Activated CD4-positive, alpha-beta T cell treated with anti-CD3 and anti-CD28 coated beads for 36 hours (primary cell): ENCODE results near the gene TJP3. TPM values are rescaled to one million over a fixed set of nuclear protein-coding genes. Genes with fewer than 3 reads are reported as not detected.
A peak's percentile ranks its signal among the peaks of the same experiment; 100 is the strongest.

ENCODE experiments used
- ATAC-seq: fragments of 200-7000 bp; cut with Tn5 transposase; one replicate; pipeline ENCODE4 v1.10.0; 2021; ENCODE audit warnings: mild to moderate bottlenecking, moderate library complexity
- CTCF ChIA-PET: fragments of 350-600 bp; sonication (Branson Sonifier 250); formaldehyde crosslinking; loops from one replicate; lab custom pipeline; 2021; ENCODE audit warnings: antibody characterized with exemption; lab: Charles Lee
- POLR2A ChIA-PET: fragments of 350-600 bp; sonication (Branson Sonifier 250); formaldehyde crosslinking; loops from one replicate; lab custom pipeline; 2021; ENCODE audit warnings: antibody characterized with exemption, inconsistent platforms; lab: Charles Lee
- DNase-seq: peaks from one replicate; pipeline ENCODE4 v3.0.0-alpha.2; 2020
- H3K27ac Mint-ChIP-seq: one replicate; pipeline ENCODE4 v1.8.0; 2021; ENCODE audit warnings: mixed read lengths
- H3K27me3 Mint-ChIP-seq: one replicate; pipeline ENCODE4 v1.8.0; 2021; ENCODE audit warnings: mixed read lengths
- H3K36me3 Mint-ChIP-seq: one replicate; pipeline ENCODE4 v1.8.0; 2021; ENCODE audit warnings: low read depth, mixed read lengths
- H3K4me1 Mint-ChIP-seq: one replicate; pipeline ENCODE4 v1.8.0; 2021; ENCODE audit warnings: mixed read lengths
- H3K4me3 Mint-ChIP-seq: one replicate; pipeline ENCODE4 v1.8.0; 2021; ENCODE audit warnings: mild to moderate bottlenecking, moderate library complexity, mixed read lengths
- H3K9me3 Mint-ChIP-seq: one replicate; pipeline ENCODE4 v1.8.0; 2021; ENCODE audit warnings: low read depth, mixed read lengths
- intact Hi-C, 2 experiments: fragments of 100-400 bp; cut with DNase I in 1 of 2; cut with micrococcal nuclease in 1 of 2; formaldehyde crosslinking; loops; one replicate each; pipeline versions ENCODE4 v1.14.2 to v1.15.1; 2022 to 2024; cut with DNase I, micrococcal nuclease
- total RNA-seq, 2 experiments: library from RNA; stranded (reverse); gene quantifications; one replicate each; pipeline ENCODE4 v1.2.3, GENCODE V29; 2021

The TJP3 gene
- total RNA-seq, 2 experiments from 2014 or later: 1.0 to 2.7 TPM

- DNase-seq (no peak), ATAC-seq (no peak)
- Mint-ChIP-seq H3K27ac (no peak overlapping the region), H3K9me3 (no peaks in the 10 kb centered on the region), H3K4me1 (peaks cover 10% of the 10 kb centered on the region), H3K36me3 (no peaks in the 10 kb centered on the region), H3K4me3 (peak overlapping the region; percentile 13), H3K27me3 (peaks cover 4% of the 10 kb centered on the region)
- ChIA-PET POLR2A (interaction anchor here (0.5 kb wide), 1 partner anchor 516 kb away, joined by 3 read pairs; no protein-coding TSS in a partner anchor), CTCF (interaction anchor here (0.6 to 1.4 kb wide), 2 partner anchors 33 to 49 kb away, joined by 3 to 5 read pairs; no protein-coding TSS in a partner anchor)
- intact Hi-C loops: no loop called here
Observed at GRCh38 chr19:3722443-3723109, 14.4 kb downstream of the TJP3 start.

- POLR2A ChIA-PET: interaction anchor here (0.5 to 0.8 kb wide), 2 partner anchors 89 to 515 kb away, joined by 3 read pairs; no protein-coding TSS in a partner anchor
- H3K4me3 Mint-ChIP-seq: no peak overlapping the region
- H3K36me3 Mint-ChIP-seq: no peaks in the 10 kb centered on the region
- no peaks in the 10 kb centered on the region for H3K9me3 Mint-ChIP-seq
- H3K27ac Mint-ChIP-seq: no peak overlapping the region
- CTCF ChIA-PET: no interaction called here
- intact Hi-C loops: no loop called here
- DNase-seq (no peak), ATAC-seq (no peak)
- peaks cover 4% of the 10 kb centered on the region for H3K27me3 Mint-ChIP-seq
- peaks cover 10% of the 10 kb centered on the region for H3K4me1 Mint-ChIP-seq
Observed at GRCh38 chr19:3723110-3723488, 14.9 kb downstream of the TJP3 start.

- CTCF ChIA-PET: no interaction called here
- POLR2A ChIA-PET: interaction anchor here (0.8 kb wide), 1 partner anchor 89 kb away, joined by 3 read pairs; no protein-coding TSS in a partner anchor
- no peak overlapping the region for H3K4me3 Mint-ChIP-seq
- DNase-seq (no peak), ATAC-seq (no peak)
- intact Hi-C loops: no loop called here
- peaks cover 13% of the 10 kb centered on the region for H3K4me1 Mint-ChIP-seq
- H3K9me3 Mint-ChIP-seq: no peaks in the 10 kb centered on the region
- H3K36me3 Mint-ChIP-seq: no peaks in the 10 kb centered on the region
- peaks cover 4% of the 10 kb centered on the region for H3K27me3 Mint-ChIP-seq
- no peak overlapping the region for H3K27ac Mint-ChIP-seq
Observed at GRCh38 chr19:3723883-3724282, 15.7 kb downstream of the TJP3 start.

- intact Hi-C loops: no loop called here
Observed at GRCh38 chr19:3725121-3725520, 16.9 kb downstream of the TJP3 start.

GRCh38 chr19:3725640-3726310, 17.6 kb downstream of the TJP3 start:
- intact Hi-C loops: no loop called here
- DNase-seq (no peak), ATAC-seq (no peak)
- H3K4me3 Mint-ChIP-seq: no peak overlapping the region
- POLR2A ChIA-PET: no interaction called here
- H3K27ac Mint-ChIP-seq: no peak overlapping the region
- CTCF ChIA-PET: no interaction called here
- H3K27me3 Mint-ChIP-seq: peaks cover 4% of the 10 kb centered on the region
- H3K4me1 Mint-ChIP-seq: peaks cover 13% of the 10 kb centered on the region
- no peaks in the 10 kb centered on the region for H3K9me3 Mint-ChIP-seq
- H3K36me3 Mint-ChIP-seq: no peaks in the 10 kb centered on the region

More at GRCh38 chr19:3725121-3725520, 16.9 kb downstream of the TJP3 start:
- no peaks in the 10 kb centered on the region for H3K9me3 Mint-ChIP-seq
- H3K4me3 Mint-ChIP-seq: no peak overlapping the region
- DNase-seq: no peak
- peaks cover 4% of the 10 kb centered on the region for H3K27me3 Mint-ChIP-seq
- peaks cover 13% of the 10 kb centered on the region for H3K4me1 Mint-ChIP-seq
- ATAC-seq: no peak
- no peaks in the 10 kb centered on the region for H3K36me3 Mint-ChIP-seq
- ChIA-PET POLR2A (no interaction called here), CTCF (interaction anchor here (0.7 kb wide), 1 partner anchor 257 kb away, joined by 4 read pairs; no protein-coding TSS in a partner anchor)
- H3K27ac Mint-ChIP-seq: no peak overlapping the region

GRCh38 chr19:3730457-3730958, 22.3 kb downstream of the TJP3 start:
- Mint-ChIP-seq H3K4me3 (no peak overlapping the region), H3K27ac (no peak overlapping the region), H3K4me1 (peaks cover 3% of the 10 kb centered on the region), H3K36me3 (no peaks in the 10 kb centered on the region), H3K9me3 (no peaks in the 10 kb centered on the region), H3K27me3 (no peaks in the 10 kb centered on the region)
- ChIA-PET POLR2A (no interaction called here), CTCF (interaction anchor here (0.6 to 1.2 kb wide), 2 partner anchors 92 to 184 kb away, joined by 3 to 4 read pairs; no protein-coding TSS in a partner anchor)
- ATAC-seq (no peak), DNase-seq (no peak)
- intact Hi-C loops: no loop called here

GRCh38 chr19:3732108-3732507, 23.9 kb downstream of the TJP3 start:
- Mint-ChIP-seq H3K9me3 (no peaks in the 10 kb centered on the region), H3K27me3 (no peaks in the 10 kb centered on the region), H3K4me3 (no peak overlapping the region), H3K27ac (no peak overlapping the region), H3K4me1 (peaks cover 3% of the 10 kb centered on the region), H3K36me3 (peaks cover 1% of the 10 kb centered on the region)
- POLR2A ChIA-PET: interaction anchor here (0.6 kb wide), 1 partner anchor 17 kb away, joined by 4 read pairs; no protein-coding TSS in a partner anchor
- CTCF ChIA-PET: interaction anchor here (0.6 kb wide), 1 partner anchor 126 kb away, joined by 3 read pairs; no protein-coding TSS in a partner anchor
- intact Hi-C loops: no loop called here
- no peak for ATAC-seq
- DNase-seq: no peak

- Mint-ChIP-seq H3K4me3 (no peak overlapping the region), H3K36me3 (peaks cover 1% of the 10 kb centered on the region), H3K27ac (no peak overlapping the region), H3K9me3 (no peaks in the 10 kb centered on the region), H3K27me3 (no peaks in the 10 kb centered on the region), H3K4me1 (peaks cover 4% of the 10 kb centered on the region)
- intact Hi-C loops: no loop called here
- CTCF ChIA-PET: interaction anchor here (0.6 kb wide), 1 partner anchor 443 kb away, joined by 3 read pairs; no protein-coding TSS in a partner anchor
- POLR2A ChIA-PET: no interaction called here
- DNase-seq (no peak), ATAC-seq (no peak)
Observed at GRCh38 chr19:3733549-3734309, 25.5 kb downstream of the TJP3 start.

- H3K27me3 Mint-ChIP-seq: no peaks in the 10 kb centered on the region
- POLR2A ChIA-PET: interaction anchor here (0.7 kb wide), 1 partner anchor 37 kb away, joined by 3 read pairs; no protein-coding TSS in a partner anchor
- H3K9me3 Mint-ChIP-seq: no peaks in the 10 kb centered on the region
- ATAC-seq (no peak), DNase-seq (no peak)
- peaks cover 1% of the 10 kb centered on the region for H3K36me3 Mint-ChIP-seq
- no peak overlapping the region for H3K4me3 Mint-ChIP-seq
- CTCF ChIA-PET: interaction anchor here (0.6 kb wide), 1 partner anchor 443 kb away, joined by 3 read pairs; no protein-coding TSS in a partner anchor
- no peak overlapping the region for H3K27ac Mint-ChIP-seq
- intact Hi-C loops: no loop called here
- peaks cover 8% of the 10 kb centered on the region for H3K4me1 Mint-ChIP-seq
Observed at GRCh38 chr19:3734310-3734600, 26.1 kb downstream of the TJP3 start.

GRCh38 chr19:3736106-3736724, 28.0 kb downstream of the TJP3 start:
- ChIA-PET CTCF (no interaction called here), POLR2A (interaction anchor here (0.6 kb wide), 1 partner anchor 109 kb away, joined by 5 read pairs; no protein-coding TSS in a partner anchor)
- DNase-seq (no peak), ATAC-seq (no peak)
- Mint-ChIP-seq H3K4me1 (peaks cover 14% of the 10 kb centered on the region), H3K4me3 (no peak overlapping the region), H3K36me3 (peaks cover 1% of the 10 kb centered on the region), H3K9me3 (no peaks in the 10 kb centered on the region), H3K27me3 (no peaks in the 10 kb centered on the region), H3K27ac (no peak overlapping the region)
- intact Hi-C loops: no loop called here
